ENCODE data around the gene MAML2. TPM values are rescaled to one million over a fixed set of nuclear protein-coding genes. Genes with fewer than 3 reads are reported as not detected.

Gene MAML2
- total and polyA plus RNA-seq, 9 of the 15 experiments (the other 6 are each of a cell fraction or from before 2014, with no cell fraction given), result 0.79 to 6.8 (median 4.8) TPM

DNA sequence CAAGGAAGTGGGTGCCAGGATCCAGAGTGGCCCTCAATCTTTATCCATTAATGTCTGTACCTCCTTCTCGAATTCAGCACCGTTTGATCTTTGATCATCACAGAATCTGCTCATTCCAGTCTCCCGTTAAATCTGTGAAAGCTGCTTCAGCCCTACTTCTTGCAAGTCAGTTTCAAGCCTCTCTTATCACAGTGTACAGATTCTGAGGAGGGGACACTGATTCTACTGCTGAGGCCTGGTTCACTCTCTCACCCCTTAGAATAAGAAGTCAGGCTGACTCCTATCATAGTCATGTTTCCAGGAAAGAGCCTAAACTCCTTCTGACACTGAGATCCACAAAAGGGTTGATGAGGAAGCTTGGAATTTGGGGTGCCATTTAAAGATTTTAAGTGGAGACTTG, 39.0 kb downstream of the MAML2 start (continued):
- TF ChIP-seq JUND (IDR thresholded peaks at IDR 0.05; ENCODE audit: borderline replicate concordance, low read depth, low read length) (no peak), JUND (tag; IDR thresholded peaks at IDR 0.05; ENCODE audit: borderline replicate concordance, low read depth, low read length) (peak; percentile 40; the same call in 1 of the 3 replicates), ZNF133 (CRISPR knock-in tag; IDR thresholded peaks at IDR 0.05) (no peak), ZNF174 (CRISPR knock-in tag; IDR thresholded peaks at IDR 0.05) (no peak), SRF (CRISPR knock-in tag; IDR thresholded peaks at IDR 0.05) (no peak), DNMT1 (IDR thresholded peaks at IDR 0.05) (no peak), HDAC2 (IDR thresholded peaks at IDR 0.05) (peak; percentile 98), STAT5A (IDR thresholded peaks at IDR 0.05; ENCODE audit: borderline replicate concordance, low read length) (no peak), MEIS2 (IDR thresholded peaks at IDR 0.05; ENCODE audit: partially characterized antibody) (no peak), POLR2AphosphoS5 (IDR thresholded peaks at IDR 0.05; ENCODE audit: control insufficient read depth, insufficient read depth, low read depth, low read length) (peak; percentile 37; the same call in 1 of the 2 replicates), KAT2B (IDR thresholded peaks at IDR 0.05; ENCODE audit: low read depth, low read length) (no peak), RAD21 (CRISPR knock-in tag; conservative IDR thresholded peaks at IDR 0.05 in 1 of 2, IDR thresholded peaks at IDR 0.05 in 1 of 2) (no peak), STAG1 (CRISPR knock-in tag; IDR thresholded peaks at IDR 0.05; ENCODE audit: borderline replicate concordance) (no peak), ZNF140 (CRISPR knock-in tag; IDR thresholded peaks at IDR 0.05) (no peak), ZC3H8 (IDR thresholded peaks at IDR 0.05) (no peak), SIX5 (IDR thresholded peaks at IDR 0.05; ENCODE audit: borderline replicate concordance in 1 of 2, insufficient read depth in 1 of 2, low read depth in 1 of 2, low read length in 2 of 2) (no peak), HNRNPH1 (optimal IDR thresholded peaks at IDR 0.05; ENCODE audit: low read depth, low read length) (no peak), MYBL2 (IDR thresholded peaks at IDR 0.05; ENCODE audit: low read depth) (no peak), MYBL2 (CRISPR knock-in tag; IDR thresholded peaks at IDR 0.05; ENCODE audit: borderline replicate concordance) (no peak), SP2 (IDR thresholded peaks at IDR 0.05; ENCODE audit: extremely low read depth, low read depth, low read length, poor library complexity, severe bottlenecking) (no peak), WHSC1 (IDR thresholded peaks at IDR 0.05; ENCODE audit: low read length) (no peak), ZNF224 (CRISPR knock-in tag; IDR thresholded peaks at IDR 0.05) (no peak), CHD4 (IDR thresholded peaks at IDR 0.05; ENCODE audit: insufficient read depth, insufficient replicate concordance, low read depth, low read length, poor library complexity, severe bottlenecking) (no peak), ZNF589 (CRISPR knock-in tag; IDR thresholded peaks at IDR 0.05; ENCODE audit: low read depth) (no peak), CAMTA2 (CRISPR knock-in tag; conservative IDR thresholded peaks at IDR 0.05) (no peak), NONO (IDR thresholded peaks at IDR 0.05; ENCODE audit: low read depth in 2 of 2, low read length in 1 of 2) (no peak)
- TF ChIP-seq, protein P1, sequence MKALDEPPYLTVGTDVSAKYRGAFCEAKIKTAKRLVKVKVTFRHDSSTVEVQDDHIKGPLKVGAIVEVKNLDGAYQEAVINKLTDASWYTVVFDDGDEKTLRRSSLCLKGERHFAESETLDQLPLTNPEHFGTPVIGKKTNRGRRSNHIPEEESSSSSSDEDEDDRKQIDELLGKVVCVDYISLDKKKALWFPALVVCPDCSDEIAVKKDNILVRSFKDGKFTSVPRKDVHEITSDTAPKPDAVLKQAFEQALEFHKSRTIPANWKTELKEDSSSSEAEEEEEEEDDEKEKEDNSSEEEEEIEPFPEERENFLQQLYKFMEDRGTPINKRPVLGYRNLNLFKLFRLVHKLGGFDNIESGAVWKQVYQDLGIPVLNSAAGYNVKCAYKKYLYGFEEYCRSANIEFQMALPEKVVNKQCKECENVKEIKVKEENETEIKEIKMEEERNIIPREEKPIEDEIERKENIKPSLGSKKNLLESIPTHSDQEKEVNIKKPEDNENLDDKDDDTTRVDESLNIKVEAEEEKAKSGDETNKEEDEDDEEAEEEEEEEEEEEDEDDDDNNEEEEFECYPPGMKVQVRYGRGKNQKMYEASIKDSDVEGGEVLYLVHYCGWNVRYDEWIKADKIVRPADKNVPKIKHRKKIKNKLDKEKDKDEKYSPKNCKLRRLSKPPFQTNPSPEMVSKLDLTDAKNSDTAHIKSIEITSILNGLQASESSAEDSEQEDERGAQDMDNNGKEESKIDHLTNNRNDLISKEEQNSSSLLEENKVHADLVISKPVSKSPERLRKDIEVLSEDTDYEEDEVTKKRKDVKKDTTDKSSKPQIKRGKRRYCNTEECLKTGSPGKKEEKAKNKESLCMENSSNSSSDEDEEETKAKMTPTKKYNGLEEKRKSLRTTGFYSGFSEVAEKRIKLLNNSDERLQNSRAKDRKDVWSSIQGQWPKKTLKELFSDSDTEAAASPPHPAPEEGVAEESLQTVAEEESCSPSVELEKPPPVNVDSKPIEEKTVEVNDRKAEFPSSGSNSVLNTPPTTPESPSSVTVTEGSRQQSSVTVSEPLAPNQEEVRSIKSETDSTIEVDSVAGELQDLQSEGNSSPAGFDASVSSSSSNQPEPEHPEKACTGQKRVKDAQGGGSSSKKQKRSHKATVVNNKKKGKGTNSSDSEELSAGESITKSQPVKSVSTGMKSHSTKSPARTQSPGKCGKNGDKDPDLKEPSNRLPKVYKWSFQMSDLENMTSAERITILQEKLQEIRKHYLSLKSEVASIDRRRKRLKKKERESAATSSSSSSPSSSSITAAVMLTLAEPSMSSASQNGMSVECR (CRISPR knock-in tag; IDR thresholded peaks at IDR 0.05), result no peak

All from K562 (cell line).